Immature natural killer cell (primary cell): ENCODE measurements around the gene GSTT2B. TPM values are rescaled to one million over a fixed set of nuclear protein-coding genes. Genes with fewer than 3 reads are reported as not detected.
A peak's percentile ranks its signal among the peaks of the same experiment; 100 is the strongest.
"Not testable (repeated sequence)": the region's sequence is repeated elsewhere in the genome, so short reads cannot be mapped to it uniquely, and the experiment has no call there.

ENCODE experiments used
- DNase-seq, 3 donors: peaks; one replicate each; pipeline ENCODE4 v3.0.0; 2022; ENCODE audit warnings: mixed read lengths in 1 of 3
- H3K27ac Mint-ChIP-seq, 6 donors: one replicate each; pipeline ENCODE4 v1.8.0; 2020; ENCODE audit warnings: mixed read lengths in 6 of 6, mild to moderate bottlenecking in 5 of 6, inconsistent platforms in 4 of 6, moderate library complexity in 3 of 6
- H3K27me3 Mint-ChIP-seq, 3 donors: one replicate each; pipeline ENCODE4 v1.8.0; 2020 to 2021; ENCODE audit warnings: low read depth in 3 of 3, mild to moderate bottlenecking in 3 of 3, mixed read lengths in 3 of 3, moderate library complexity in 3 of 3, inconsistent platforms in 1 of 3
- H3K36me3 Mint-ChIP-seq, 3 donors: one replicate each; pipeline ENCODE4 v1.8.0; 2020; ENCODE audit warnings: mixed read lengths in 3 of 3, inconsistent platforms in 2 of 3, mild to moderate bottlenecking in 2 of 3
- H3K4me1 Mint-ChIP-seq, 2 donors: one replicate each; pipeline ENCODE4 v1.8.0; 2020; ENCODE audit warnings: inconsistent platforms in 2 of 2, mild to moderate bottlenecking in 2 of 2, mixed read lengths in 2 of 2, moderate library complexity in 1 of 2
- H3K4me3 Mint-ChIP-seq, 5 donors: one replicate each; pipeline ENCODE4 v1.8.0; 2020; ENCODE audit warnings: mild to moderate bottlenecking in 5 of 5, mixed read lengths in 5 of 5, inconsistent platforms in 3 of 5, moderate library complexity in 3 of 5
- H3K9me3 Mint-ChIP-seq, 6 donors: one replicate each; pipeline ENCODE4 v1.8.0; 2020; ENCODE audit warnings: mild to moderate bottlenecking in 6 of 6, mixed read lengths in 6 of 6, inconsistent platforms in 4 of 6, moderate library complexity in 3 of 6
- polyA plus RNA-seq, 3 donors: library from polyadenylated mRNA; unstranded; fragments of 300-500 nt; fragmentation: Illumina TruSeq; gene quantifications; one replicate each; pipeline ENCODE4 v1.2.3, GENCODE V29; 2021

GSTT2B gene
- polyA plus RNA-seq, 3 donors from 2014 or later: not detected

DNA sequence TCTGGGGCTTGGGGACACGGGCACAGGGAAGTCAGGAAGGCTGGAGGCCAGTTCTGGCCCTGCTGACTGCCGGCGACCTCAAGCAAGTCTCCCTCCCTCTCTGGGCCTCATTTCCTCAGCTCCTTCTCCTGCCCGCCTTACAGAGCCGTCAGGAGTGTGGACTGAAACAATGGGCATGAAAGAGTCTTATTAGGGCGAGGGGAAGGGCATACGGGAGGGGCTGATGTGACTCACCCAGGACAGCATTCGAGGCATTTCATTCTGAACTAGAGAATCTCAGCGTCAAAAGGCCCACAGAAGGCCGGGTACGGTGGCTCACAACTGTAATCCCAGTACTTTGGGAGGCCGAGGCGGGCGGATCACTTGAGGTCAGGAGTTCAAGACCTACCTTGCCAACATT lies 20.8 kb downstream of the GSTT2B start:
- H3K4me1 Mint-ChIP-seq, H3K27me3 Mint-ChIP-seq, DNase-seq, H3K4me3 Mint-ChIP-seq, H3K27ac Mint-ChIP-seq, H3K9me3 Mint-ChIP-seq, H3K36me3 Mint-ChIP-seq: not testable (repeated sequence)

DNA sequence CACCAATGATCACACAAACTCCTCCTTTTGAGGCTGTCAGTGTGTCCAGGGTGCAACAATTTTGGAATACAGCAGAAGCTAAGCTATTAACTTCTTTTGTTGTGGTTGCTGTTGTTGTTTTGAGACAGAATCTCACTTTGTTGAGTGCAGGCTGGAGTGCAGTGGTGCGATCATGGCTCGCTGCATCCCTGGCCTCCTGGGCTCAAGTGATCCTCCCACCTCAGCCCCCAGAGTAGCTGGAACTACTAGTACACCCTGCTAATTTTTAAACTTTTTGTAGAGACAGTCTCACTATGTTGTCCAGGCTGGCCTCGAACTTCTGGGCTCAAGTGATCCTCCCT lies 22.0 kb downstream of the GSTT2B start:
- H3K4me1 Mint-ChIP-seq: no peaks in the 10 kb centered on the region
- no peak for DNase-seq

DNA sequence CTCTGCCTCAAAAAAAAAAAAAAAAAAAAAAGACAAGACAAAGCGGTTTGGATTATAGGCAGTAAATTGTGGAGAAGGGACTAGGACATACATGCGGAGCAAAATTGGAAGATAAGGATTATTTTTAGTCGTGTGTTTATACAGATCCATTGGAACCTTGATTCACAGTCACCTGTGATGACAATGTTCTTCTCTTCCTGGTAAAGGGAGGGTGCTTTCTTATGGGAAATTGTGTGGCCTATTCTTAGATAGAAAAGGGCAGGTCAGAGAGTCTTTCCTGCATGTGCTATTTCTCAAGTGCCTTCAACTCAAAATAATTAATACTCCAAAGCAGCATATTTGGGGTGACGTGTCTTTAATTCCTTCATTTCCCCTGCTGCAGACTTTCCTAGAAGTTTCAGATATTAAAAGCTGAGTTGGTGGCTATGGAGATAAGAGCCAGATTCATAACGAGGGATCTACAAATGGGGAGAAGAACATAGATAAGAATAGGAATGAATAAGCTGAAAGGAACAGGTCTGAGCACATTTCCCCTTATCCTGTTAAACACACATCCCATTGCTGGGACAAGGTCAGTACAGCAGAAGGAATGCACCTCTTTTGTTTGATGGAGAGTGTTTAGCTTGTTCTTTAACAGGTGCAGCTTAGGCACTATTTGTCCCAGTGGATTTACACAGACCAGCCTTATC lies 22.5 kb downstream of the GSTT2B start:
- Mint-ChIP-seq H3K9me3 (no peaks in the 10 kb centered on the region), H3K36me3 (no peaks in the 10 kb centered on the region), H3K27me3 (no peaks in the 10 kb centered on the region), H3K27ac (no peak overlapping the region), H3K4me3 (no peak overlapping the region), H3K4me1 (no peaks in the 10 kb centered on the region)
- no peak for DNase-seq

More for the DNA sequence above, 22.0 kb downstream of the GSTT2B start:
- Mint-ChIP-seq H3K4me3 (no peak overlapping the region), H3K27me3 (no peaks in the 10 kb centered on the region), H3K36me3 (no peaks in the 10 kb centered on the region), H3K9me3 (no peaks in the 10 kb centered on the region), H3K27ac (no peak overlapping the region)

DNA sequence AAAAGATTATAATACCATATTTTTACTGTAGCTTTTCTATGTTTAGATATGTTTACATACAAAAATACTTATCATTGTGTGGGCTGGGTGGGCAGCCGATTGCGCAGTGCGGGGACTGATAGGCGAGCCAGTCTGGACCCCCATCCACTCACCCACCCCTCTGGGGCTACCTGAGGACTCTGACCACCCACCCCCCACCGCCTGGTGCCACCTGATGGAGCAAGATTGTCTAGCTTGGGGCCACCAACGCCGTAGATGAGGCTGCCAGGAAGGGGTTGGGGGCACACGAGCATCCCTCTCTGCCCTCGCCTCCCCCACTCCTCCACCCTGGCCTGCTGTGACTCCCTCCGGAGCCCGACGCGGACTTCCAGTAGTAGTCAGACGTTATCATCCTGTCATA lies 34.4 kb downstream of the GSTT2B start:
- H3K27ac Mint-ChIP-seq: no peak overlapping the region
- H3K9me3 Mint-ChIP-seq: peaks cover 2 to 21% (median 11%) of the 10 kb centered on the region in 6 donors
- no peak for DNase-seq
- peaks cover 4 to 26% (median 25%) of the 10 kb centered on the region in 3 donors for H3K36me3 Mint-ChIP-seq
- peaks cover 0 to 9% (median 2%) of the 10 kb centered on the region in 3 donors for H3K27me3 Mint-ChIP-seq
- no peak overlapping the region for H3K4me3 Mint-ChIP-seq
- H3K4me1 Mint-ChIP-seq: no peaks in the 10 kb centered on the region

DNA sequence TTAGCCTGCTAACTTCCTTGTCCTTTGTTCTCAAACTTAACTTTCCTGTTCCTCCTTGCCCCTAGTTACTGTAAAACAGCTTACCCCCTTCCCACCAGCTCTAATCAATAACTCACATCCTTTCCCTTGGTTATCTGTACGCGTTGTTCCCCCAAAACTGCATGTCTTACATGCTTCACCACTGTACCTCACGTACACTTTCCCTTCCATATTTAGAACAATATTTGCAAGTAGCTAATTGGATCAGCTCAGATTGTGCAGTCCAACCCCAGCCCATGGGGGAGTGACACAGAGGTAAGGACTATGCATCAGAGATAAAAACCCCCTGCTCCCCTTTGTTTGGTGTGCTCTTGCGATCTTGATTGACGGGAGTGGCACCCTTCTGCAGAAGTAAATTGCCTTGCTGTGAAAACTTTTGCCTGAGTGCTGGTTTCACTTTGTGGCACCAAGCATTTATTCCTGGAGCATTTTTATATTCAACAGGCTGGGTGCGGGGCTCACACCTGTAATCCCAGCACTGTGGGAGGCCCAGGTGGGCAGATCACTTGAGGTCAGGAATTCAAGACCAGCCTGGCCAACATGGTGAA lies 35.9 kb downstream of the GSTT2B start:
- peaks cover 0 to 9% (median 2%) of the 10 kb centered on the region in 3 donors for H3K27me3 Mint-ChIP-seq
- H3K4me1 Mint-ChIP-seq: no peaks in the 10 kb centered on the region
- H3K36me3 Mint-ChIP-seq: peaks cover 4 to 24% (median 20%) of the 10 kb centered on the region in 3 donors
- H3K4me3 Mint-ChIP-seq: no peak overlapping the region
- H3K27ac Mint-ChIP-seq: no peak overlapping the region
- no peak for DNase-seq
- H3K9me3 Mint-ChIP-seq: peaks cover 0 to 21% (median 9%) of the 10 kb centered on the region in 6 donors

DNA sequence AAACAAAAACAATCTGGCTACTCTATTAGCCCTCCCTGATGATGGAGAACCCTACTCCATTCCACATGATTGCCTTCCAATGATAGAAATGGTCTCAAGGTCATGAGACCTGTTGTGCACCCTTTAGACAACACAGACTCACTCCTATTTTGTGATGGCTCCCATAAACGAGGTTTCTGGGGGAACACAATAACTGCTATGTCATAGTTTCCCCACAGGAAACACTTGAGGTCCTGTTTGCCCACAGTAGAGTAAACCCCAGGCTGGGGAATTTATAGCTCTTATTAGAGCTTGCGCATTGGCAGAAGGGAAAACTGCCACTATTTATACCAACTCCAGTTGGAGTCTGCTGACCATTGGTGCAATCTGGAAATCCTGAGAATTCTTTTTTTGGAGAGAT lies 38.1 kb downstream of the GSTT2B start:
- peaks cover 4 to 24% (median 16%) of the 10 kb centered on the region in 3 donors for H3K36me3 Mint-ChIP-seq
- H3K27me3 Mint-ChIP-seq: peaks cover 0 to 9% (median 0%) of the 10 kb centered on the region in 3 donors
- no peak for DNase-seq
- no peak overlapping the region for H3K27ac Mint-ChIP-seq
- H3K9me3 Mint-ChIP-seq: peaks cover 0 to 21% (median 9%) of the 10 kb centered on the region in 6 donors
- H3K4me3 Mint-ChIP-seq: no peak overlapping the region
- no peaks in the 10 kb centered on the region for H3K4me1 Mint-ChIP-seq

DNA sequence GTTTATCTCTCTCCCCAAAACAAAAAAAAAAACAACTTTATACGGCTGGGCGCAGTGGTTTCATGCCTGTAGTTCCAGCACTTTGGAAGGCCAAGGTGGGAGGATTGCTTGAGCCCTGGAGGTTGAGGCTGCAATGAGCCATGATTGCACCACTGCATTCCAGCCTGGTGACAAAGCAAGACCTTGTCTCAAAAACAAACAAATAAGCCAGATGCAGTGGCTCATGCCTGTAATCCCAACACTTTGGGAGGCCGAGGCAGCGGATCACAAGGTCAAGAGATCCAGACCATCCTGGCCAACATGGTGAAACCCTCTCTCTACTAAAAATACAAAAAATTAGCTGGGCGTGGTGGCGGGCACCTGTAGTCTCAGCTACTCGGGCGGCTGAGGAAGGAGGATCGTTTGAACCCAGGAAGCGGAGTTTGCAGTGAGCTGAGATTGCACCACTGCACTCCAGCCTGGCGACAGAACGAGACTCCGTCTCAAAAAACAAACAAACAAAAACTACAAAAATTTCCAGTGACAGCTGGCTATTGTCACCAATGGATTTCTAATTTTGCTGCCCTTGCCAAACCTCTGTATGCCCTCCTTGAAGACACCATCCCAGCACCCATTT lies 39.3 kb downstream of the GSTT2B start:
- not testable (repeated sequence) for DNase-seq, H3K4me1 Mint-ChIP-seq, H3K4me3 Mint-ChIP-seq, H3K27me3 Mint-ChIP-seq
- Mint-ChIP-seq H3K9me3 (peaks cover 0 to 18% (median 9%) of the 10 kb centered on the region in 6 donors), H3K36me3 (peaks cover 4 to 24% (median 12%) of the 10 kb centered on the region in 3 donors), H3K27ac (peak overlapping the region in 1 of 6 donors; percentile 16)

DNA sequence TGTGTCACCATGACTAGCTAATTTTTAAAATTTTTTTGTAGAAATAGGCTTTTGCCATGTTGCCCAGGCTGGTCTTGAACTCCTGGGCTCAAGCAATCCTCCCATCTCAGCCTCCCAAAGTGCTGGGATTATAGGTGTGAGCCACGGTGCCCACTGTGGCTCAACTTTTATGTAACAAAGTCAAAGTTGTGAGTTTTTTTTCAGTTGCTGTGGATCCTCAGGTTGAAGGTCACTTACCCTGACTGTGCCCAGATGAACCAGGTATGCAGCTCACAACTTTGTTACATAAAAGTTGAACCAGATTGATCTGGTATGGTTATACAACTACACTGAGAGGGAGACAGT lies 40.8 kb downstream of the GSTT2B start:
- H3K4me3 Mint-ChIP-seq, H3K27ac Mint-ChIP-seq, H3K4me1 Mint-ChIP-seq, DNase-seq, H3K27me3 Mint-ChIP-seq: not testable (repeated sequence)
- peaks cover 0 to 12% (median 5%) of the 10 kb centered on the region in 6 donors for H3K9me3 Mint-ChIP-seq
- peaks cover 4 to 17% (median 10%) of the 10 kb centered on the region in 3 donors for H3K36me3 Mint-ChIP-seq

DNA sequence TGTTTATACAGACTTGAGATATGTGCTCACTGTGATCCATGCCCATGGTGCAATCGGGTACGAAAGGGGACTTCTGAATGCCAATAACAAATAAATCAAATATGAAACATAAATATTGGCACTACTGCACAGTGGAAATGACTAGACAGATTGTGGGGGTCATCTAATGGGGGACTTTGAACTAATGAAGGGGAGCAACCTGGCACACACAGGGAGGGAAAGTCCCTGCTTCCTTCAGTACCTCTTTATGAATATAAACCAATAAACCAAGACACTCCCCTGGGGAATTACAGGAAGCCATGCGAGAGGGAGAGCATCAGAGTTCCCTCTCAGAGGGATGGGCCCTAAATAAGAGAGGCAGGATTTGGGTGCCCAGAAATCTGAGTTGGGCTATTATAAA lies 45.7 kb downstream of the GSTT2B start:
- Mint-ChIP-seq H3K27me3 (peaks cover 0 to 5% (median 0%) of the 10 kb centered on the region in 3 donors), H3K9me3 (no peaks in the 10 kb centered on the region), H3K4me1 (peaks cover 19 to 21% of the 10 kb centered on the region in 2 donors), H3K36me3 (no peaks in the 10 kb centered on the region), H3K27ac (peak overlapping the region in 3 of 6 donors; percentile 3 to 88 (median 43)), H3K4me3 (no peak overlapping the region)
- DNase-seq: no peak

DNA sequence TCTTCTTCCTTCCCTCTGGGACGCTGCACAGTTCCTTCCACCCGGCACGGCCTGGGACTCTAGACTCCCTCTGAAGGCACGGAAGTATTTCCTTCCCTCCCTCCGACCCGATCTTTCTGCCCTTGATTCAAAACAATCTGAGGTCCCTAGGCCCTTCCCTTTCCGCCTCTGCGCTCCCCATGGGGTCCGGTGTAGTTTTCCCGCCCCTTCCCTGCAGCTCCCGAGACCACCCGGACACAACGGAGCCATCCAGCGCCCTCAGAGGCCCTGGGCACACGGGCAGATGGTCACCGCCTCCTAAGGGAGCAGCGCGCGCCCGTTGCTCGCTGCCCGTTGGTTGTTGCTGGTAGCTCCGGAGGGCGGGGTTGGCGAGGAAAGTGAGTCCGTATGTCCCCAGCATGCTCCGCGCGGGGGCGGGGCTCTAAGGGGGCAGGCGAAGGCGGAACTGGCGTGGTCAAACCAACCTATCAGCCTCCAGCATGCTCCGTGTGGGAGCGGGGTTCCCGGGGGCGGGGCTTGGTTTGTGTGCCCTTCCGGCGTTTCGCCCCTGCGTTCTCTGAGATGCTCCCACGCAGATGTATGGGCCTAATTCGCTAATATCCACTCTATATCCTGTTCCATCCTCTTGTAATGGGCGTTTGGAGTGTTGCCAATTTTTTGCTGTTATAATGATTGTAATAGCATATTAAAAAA lies 47.2 kb downstream of the GSTT2B start:
- peak; percentile 98 for DNase-seq
- no peaks in the 10 kb centered on the region for H3K36me3 Mint-ChIP-seq
- H3K27ac Mint-ChIP-seq: peak overlapping the region; percentile 88 to 99 (median 96)
- peaks cover 19 to 21% of the 10 kb centered on the region in 2 donors for H3K4me1 Mint-ChIP-seq
- no peaks in the 10 kb centered on the region for H3K9me3 Mint-ChIP-seq
- H3K4me3 Mint-ChIP-seq: peak overlapping the region; percentile 92 to 97 (median 95)
- H3K27me3 Mint-ChIP-seq: peaks cover 0 to 5% (median 0%) of the 10 kb centered on the region in 3 donors

DNA sequence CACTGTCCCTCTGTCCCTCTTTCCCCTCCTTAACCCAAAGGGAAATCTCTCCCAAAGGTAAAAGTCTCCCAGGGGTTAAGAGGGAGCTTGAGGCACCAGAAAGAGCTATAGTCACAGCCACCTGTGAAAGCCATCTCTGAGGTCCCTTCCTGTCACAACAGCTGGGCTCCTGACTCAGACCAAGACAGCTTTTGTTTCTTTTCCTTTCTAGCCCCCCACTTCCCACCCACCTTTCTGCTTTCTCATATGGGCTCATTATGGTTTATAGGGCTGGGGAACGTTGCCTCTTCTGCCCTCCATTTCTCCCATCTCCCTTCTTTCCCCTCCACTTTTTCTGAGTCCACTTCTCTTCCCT lies 47.7 kb downstream of the GSTT2B start:
- DNase-seq: no peak

DNA sequence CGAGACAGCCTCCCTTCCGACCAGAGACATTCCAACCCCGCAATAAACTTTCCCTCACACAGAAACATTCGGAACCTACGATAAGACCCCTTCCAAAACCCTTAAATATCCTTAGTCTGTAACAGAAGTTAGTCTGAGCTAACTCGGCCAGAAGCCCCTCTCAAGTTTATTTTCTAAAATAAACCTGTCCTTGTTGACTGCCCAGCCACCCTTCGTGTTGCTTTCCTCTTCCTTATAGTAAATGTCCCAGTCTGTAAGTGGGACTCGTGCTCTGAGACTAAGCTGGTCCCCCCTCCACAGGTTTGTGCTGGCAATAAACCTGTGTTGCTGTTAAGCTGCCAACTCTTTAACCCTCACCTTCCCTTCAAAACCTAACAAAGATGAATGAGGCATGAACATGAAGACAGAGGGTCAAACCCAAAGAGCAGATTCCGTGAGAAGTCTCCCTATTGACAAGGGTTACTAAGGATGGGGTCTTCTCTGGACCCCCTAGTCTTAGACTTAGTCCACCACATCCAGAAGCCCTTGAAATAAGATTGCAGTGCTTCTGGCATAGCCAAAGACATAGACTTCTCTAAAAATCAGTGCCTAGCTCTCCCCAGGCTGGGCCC lies 48.6 kb downstream of the GSTT2B start:
- Mint-ChIP-seq H3K36me3 (no peaks in the 10 kb centered on the region), H3K9me3 (no peaks in the 10 kb centered on the region), H3K4me3 (peak overlapping the region in 2 of 5 donors; percentile 47 to 48), H3K4me1 (peaks cover 19 to 21% of the 10 kb centered on the region in 2 donors), H3K27ac (peak overlapping the region in 1 of 6 donors; percentile 88), H3K27me3 (peaks cover 0 to 5% (median 3%) of the 10 kb centered on the region in 3 donors)
- no peak for DNase-seq

More for the DNA sequence above, 47.7 kb downstream of the GSTT2B start:
- Mint-ChIP-seq H3K9me3 (no peaks in the 10 kb centered on the region), H3K27me3 (peaks cover 0 to 5% (median 3%) of the 10 kb centered on the region in 3 donors), H3K27ac (peak overlapping the region; percentile 88 to 99 (median 96)), H3K36me3 (no peaks in the 10 kb centered on the region), H3K4me3 (peak overlapping the region; percentile 92 to 97 (median 95)), H3K4me1 (peaks cover 19 to 21% of the 10 kb centered on the region in 2 donors)

DNA sequence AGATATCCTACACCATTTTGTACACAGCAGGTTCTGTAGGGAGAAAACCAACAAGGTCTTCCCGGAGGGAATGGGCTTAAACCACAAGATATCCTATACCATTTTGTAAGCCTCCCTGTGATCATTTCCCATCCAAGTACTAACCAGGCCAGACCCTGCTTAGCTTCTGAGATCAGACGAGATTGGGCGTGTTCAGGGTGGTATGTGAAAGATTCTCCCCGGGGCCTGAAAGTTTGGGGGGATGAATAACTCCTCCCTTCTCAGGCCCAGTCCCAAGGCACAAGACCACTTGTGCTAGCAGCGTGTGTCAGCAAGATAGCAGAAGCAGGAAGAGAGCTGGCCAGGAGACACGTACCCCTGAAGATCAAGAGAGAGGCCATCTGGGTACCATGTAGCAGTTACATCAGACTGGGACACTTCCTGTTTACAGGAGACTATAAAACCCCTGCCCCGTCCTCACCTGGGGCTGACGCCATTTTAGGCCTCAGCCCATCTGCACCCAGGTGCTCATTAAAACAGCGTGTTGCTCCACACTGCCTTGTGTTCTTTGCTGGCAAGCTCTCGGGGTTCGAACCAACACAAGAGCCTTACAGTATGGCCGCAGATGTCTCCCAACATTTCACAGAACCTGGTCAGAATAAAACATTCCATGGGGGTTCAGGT lies 49.5 kb downstream of the GSTT2B start:
- Mint-ChIP-seq H3K9me3 (no peaks in the 10 kb centered on the region), H3K27ac (peak overlapping the region in 2 of 6 donors; percentile 13 to 40), H3K4me3 (no peak overlapping the region), H3K27me3 (peaks cover 0 to 5% (median 3%) of the 10 kb centered on the region in 3 donors), H3K36me3 (no peaks in the 10 kb centered on the region), H3K4me1 (peaks cover 19 to 21% of the 10 kb centered on the region in 2 donors)
- DNase-seq: no peak
